VCaP (cell line): ENCODE measurements around the gene SLC9A2.

Experiments
- H3K27ac ChIP-seq: fragments of 450-650 bp; 2 replicates; pipeline ENCODE4 v1.5.1; 2017
- CTCF ChIP-seq: fragments of 450-650 bp; conservative IDR thresholded peaks from 2 replicates; pipeline ENCODE4 v1.5.1; 2017; ENCODE audit warnings: mild to moderate bottlenecking, moderate library complexity

Gene SLC9A2

DNA sequence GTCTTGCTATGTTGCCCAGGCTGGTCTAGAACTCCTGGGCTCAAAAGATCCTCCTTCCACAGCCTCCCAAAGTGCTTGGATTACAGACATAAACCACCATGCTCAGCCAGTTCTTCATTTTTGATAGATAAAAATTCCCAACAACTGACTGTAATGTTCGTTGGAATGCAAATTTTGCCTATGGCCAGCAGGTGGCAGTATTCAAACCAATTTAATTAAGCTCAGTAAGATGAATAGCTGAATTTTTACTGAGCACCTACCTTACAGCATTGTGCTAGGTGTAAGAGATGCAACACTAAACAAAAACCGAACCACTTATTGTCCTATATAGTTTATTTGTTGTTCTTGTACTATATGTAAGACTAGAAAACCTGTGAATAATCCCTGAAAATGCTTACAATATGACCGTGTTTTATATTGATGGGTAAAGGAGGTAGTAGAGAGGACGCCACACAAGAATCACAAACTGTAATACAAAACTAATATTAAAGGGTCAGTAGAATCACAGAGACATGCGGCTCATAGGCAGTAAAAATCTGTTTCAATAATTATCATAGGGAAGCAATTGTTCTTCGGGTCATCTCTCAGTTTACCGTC is 134.3 kb downstream of the SLC9A2 start:
- H3K27ac ChIP-seq = no peak overlapping the region

DNA sequence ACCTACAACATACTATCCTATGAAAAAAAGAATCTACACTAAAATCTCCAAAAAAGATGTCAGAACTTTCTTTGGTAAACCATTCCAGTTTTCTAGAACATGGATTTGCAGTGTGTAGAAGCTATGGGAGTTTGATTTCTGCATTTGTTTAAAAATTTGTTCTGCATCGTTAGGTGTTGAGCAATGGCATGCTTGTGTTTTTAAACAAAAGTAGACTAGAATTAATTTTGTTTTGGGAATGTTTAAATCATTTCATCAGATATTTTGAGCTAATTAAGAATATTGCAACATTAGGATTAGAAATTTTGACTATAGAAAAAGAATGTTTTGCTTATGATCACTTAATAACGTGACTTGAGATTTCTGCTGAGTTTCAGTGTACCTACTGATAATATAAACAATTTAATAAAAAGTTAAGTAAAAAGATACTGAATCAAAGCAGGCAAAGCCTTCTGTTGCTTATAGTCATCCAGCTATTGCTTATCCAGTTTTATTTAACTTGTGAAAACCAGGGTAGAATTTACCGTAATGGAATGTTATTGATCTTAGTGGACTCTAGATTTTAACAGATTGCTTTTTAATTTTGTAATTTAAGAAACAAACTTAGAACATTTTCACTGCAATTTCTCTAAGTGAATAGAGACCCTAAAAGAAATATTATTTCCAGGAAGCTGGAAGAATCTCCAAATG is 135.2 kb downstream of the SLC9A2 start:
- H3K27ac ChIP-seq = no peak overlapping the region
- no peak for TF ChIP-seq CTCF

More for the DNA sequence above, 134.3 kb downstream of the SLC9A2 start:
- peak; percentile 80 for TF ChIP-seq CTCF

DNA sequence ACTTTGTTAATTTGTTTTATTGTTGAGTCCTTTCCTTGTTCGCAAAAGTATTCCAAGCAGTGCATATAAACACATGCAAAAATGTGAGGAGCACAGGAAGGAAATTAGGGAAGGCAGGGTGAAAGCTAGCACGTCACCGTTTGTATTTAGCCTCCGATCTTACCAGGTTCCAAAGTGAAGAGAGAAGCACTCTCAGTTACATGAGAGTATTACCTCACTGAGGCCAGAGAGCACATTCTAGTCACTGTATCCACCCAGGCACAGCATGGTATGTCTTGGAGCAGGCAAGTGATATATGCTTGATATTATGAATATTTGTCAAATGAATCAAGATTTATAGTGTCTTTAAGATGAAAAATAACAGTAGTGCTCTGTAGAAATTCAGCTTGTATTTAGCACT is 135.9 kb downstream of the SLC9A2 start:
- no peak overlapping the region for H3K27ac ChIP-seq
- TF ChIP-seq CTCF = no peak

DNA sequence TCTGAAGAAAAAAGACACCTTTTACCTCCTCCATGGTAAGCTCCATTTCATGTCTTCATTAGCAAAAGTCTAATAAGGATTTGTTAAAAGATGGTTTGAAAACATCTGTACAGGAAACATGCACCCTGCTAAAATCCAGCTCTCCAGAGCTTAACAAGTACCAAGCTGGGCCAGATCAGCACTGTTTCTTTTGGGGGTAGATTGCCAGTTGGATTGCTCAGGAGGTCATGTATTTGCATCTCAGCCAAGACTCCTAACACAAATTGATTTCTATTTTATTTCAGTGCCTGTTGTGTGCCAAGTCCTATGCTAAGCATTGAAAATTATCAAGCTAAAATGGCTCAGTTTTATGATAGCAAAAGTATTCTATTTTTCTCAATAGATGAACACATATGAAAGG is 139.1 kb downstream of the SLC9A2 start:
- no peak overlapping the region for H3K27ac ChIP-seq
- no peak for TF ChIP-seq CTCF
